HG03064 (cell line): ENCODE data around the gene OR4C5.
"Not testable (repeated sequence)": the region's sequence is repeated elsewhere in the genome, so short reads cannot be mapped to it uniquely, and the experiment has no call there.

Experiments
- ATAC-seq: cut with Tn5 transposase; IDR thresholded peaks from one replicate; pipeline ENCODE4 v1.9.1; 2021; ENCODE audit warnings: low read depth; ENCODE audit not compliant: unreplicated experiment

Gene OR4C5

GRCh38 chr11:48366365-48366764 is at the start of gene OR4C5:
TSS of gene OR4C5 (minus strand) at chr11:48366465. CDS start at chr11:48366465, 0 bp downstream.
- ATAC-seq, result no peak

GRCh38 chr11:48384670-48385069 is 18.4 kb upstream of the OR4C5 start:
- no peak for ATAC-seq

GRCh38 chr11:48384151-48384550 is 17.9 kb upstream of the OR4C5 start:
- ATAC-seq, result not testable (repeated sequence)

DNA sequence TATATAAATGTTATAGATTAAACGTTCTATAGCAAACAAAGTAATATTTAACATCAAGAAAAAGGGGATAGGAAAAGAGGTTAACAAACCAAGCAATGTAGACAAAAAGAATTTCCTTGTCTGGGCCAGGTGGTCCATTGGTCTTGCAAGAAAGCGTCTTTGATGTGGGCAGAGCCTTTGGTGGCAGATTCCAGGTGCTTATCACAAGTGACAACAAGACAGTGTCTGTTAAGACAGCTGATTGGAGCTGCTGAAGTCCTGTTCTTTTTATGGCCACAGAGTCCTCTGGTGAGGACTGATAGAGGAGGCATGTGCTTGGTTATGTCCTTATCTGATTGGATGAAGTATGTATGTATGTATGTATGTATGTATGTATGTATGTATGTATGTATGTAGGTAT is 5.0 kb downstream of the OR4C5 start:
- not testable (repeated sequence) for ATAC-seq

DNA sequence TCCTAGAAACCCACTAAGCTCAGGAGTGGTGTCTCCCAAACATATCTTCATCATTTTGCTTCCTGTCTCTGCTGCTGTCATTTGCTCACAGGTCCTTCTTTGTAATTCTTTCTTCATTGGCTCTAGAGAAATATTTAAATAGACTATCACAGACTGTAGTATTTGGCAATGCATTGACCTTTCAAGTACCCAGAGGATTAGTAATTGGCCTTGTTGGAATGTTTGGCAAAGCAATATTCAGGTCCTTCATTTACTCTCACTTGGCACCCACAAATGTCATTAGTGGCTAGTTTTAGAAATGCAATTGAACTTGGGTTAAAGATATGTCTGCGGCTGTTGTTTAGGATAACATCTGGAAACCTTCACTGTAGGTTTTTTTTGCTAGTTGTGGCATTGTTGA is 11.6 kb downstream of the OR4C5 start:
- no peak for ATAC-seq

DNA sequence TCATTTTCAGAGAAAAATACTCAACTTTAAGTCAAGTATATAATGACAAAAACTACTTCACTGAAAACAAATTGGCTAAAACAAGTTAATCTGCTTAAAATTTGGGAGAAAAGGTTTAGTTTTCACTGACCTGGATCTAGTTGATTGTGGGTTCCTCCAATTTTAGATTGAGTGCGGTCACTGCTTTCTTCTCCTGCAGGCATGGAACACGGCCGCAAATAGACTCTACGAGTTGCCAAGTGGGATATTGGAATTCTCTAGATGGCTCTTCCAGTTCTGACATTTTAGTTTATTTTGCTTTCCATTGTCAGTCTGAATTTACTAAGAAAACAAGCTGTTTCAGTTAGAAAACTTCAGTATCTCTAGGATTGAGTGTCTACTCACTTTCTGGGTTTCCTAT is 12.3 kb downstream of the OR4C5 start:
- ATAC-seq, result no peak

DNA sequence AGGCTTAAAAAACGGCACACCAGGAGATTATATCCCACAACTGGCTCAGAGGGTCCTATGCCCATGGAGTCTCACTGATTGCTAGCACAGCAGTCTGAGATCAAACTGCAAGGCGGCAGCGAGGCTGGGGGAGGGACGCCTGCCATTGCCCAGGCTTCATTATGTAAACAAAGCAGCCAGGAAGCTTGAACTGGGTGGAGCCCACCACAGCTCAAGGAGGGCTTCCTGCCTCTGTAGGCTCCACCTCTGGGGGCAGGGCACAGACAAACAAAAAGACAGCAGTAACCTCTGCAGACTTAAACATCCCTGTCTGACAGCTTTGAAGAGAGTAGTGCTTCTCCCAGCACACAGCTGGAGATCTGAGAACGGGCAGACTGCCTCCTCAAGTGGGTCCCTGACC is 20.0 kb downstream of the OR4C5 start:
- ATAC-seq, result not testable (repeated sequence)

GRCh38 chr11:48342505-48342904 is 23.8 kb downstream of the OR4C5 start:
- not testable (repeated sequence) for ATAC-seq

DNA sequence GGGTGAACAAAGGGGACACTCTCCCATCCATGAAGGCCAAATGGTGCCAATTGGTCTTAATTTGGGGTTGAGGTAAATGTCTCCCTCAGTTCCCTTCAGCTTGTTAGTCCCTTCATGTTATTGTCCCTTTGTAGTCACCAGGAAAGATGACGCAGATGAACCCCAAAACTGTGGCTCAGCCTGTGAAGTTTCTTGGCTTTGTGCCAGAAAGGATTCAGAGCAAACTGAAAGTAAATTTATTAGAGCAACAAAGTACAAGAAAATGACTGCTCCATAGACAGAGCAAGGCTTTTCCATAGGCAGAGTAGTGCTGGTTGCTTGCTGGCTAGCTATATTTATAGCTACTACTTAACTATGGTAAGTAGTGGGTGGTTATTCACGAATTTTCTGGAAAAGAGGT is 24.8 kb downstream of the OR4C5 start:
- no peak for ATAC-seq

DNA sequence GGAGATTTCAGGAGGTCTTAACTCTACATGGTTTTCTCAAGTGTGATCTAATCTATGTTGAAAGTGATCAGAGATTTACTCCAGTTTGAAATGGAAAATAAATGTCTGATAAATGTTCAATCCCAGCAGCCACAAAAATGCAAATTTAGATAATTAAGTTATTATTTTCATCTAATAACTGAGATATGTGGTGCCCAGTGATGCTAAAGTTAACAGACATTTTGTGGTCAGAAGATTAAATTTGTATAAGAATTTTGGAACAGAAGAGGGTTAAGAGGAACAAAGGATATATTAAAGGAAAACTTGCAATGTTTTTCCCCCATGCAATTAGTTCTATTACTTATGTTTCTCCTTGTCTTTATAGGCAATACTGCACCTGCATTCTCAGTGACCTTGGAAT is 41.6 kb downstream of the OR4C5 start, which contains the start of gene OR4C3:
OR4C3 (plus strand) TSS at position 301 of the 400 bp plus-strand sequence. CDS start 102 bp downstream, outside the sequence.
- not testable (repeated sequence) for ATAC-seq

GRCh38 chr11:48319813-48320212 is 46.5 kb downstream of the OR4C5 start:
- not testable (repeated sequence) for ATAC-seq
